Neural cell (in vitro differentiated cells): Measurements from ENCODE around the gene ACOXL. TPM values are rescaled to one million over a fixed set of nuclear protein-coding genes. Genes with fewer than 3 reads are reported as not detected.

Source experiments
- H2AFZ ChIP-seq: fragments of 200-600, 300-800 bp; sonication (generic), shearing (Covaris generic); 2 replicates; pipeline ENCODE4 v1.6.0; 2014; ENCODE audit warnings: low read depth, mild to moderate bottlenecking, antibody characterized with exemption, low read length, moderate library complexity
- H3F3A ChIP-seq: fragments of 200-600 bp; shearing (Covaris generic); 2 replicates; pipeline ENCODE4 v1.6.1; 2016; ENCODE audit warnings: mild to moderate bottlenecking, moderate library complexity, mixed read lengths, antibody characterized with exemption, low read length; ENCODE audit not compliant: insufficient read depth, poor library complexity, severe bottlenecking
- H3K27ac ChIP-seq: fragments of 200-600, 300-800 bp; sonication (generic), shearing (Covaris generic); 2 replicates; pipeline ENCODE4 v1.5.1; 2014; ENCODE audit warnings: mild to moderate bottlenecking, low read length, moderate library complexity
- H3K27me3 ChIP-seq: fragments of 300-800, 200-600 bp; sonication (generic), shearing (Covaris generic); 2 replicates; pipeline ENCODE4 v1.6.0; 2014; ENCODE audit warnings: mild to moderate bottlenecking, low read depth, low read length, moderate library complexity; ENCODE audit not compliant: insufficient read depth
- H3K36me3 ChIP-seq: fragments of 300-800, 200-600 bp; sonication (generic), shearing (Covaris generic); 2 replicates; pipeline ENCODE4 v1.5.1; 2014; ENCODE audit warnings: mild to moderate bottlenecking, antibody characterized with exemption, low read length, moderate library complexity; ENCODE audit not compliant: insufficient read depth
- H3K4me2 ChIP-seq: fragments of 300-800, 200-600 bp; sonication (generic), shearing (Covaris generic); 2 replicates; pipeline ENCODE4 v1.6.0; 2014; ENCODE audit warnings: mild to moderate bottlenecking, low read length
- H3K4me3 ChIP-seq: fragments of 300-800, 200-600 bp; sonication (generic), shearing (Covaris generic); 2 replicates; pipeline ENCODE4 v1.5.1; 2014; ENCODE audit warnings: mild to moderate bottlenecking, low read length, moderate library complexity
- H3K79me2 ChIP-seq: fragments of 200-600 bp; shearing (Covaris generic); replicated peaks from 2 replicates; pipeline ENCODE4 v1.6.0; 2014; ENCODE audit warnings: mild to moderate bottlenecking, low read length, moderate library complexity; ENCODE audit not compliant: insufficient read depth
- H3K9ac ChIP-seq: fragments of 300-800, 200-600 bp; sonication (generic), shearing (Covaris generic); 2 replicates; pipeline ENCODE4 v1.6.1; 2016; ENCODE audit warnings: mild to moderate bottlenecking, low read length, mixed read lengths
- H3K9me2 ChIP-seq: fragments of 200-600 bp; shearing (Covaris generic); 2 replicates; pipeline ENCODE4 v1.6.1; 2016; ENCODE audit warnings: mild to moderate bottlenecking, low read length, mixed read lengths; ENCODE audit not compliant: insufficient read depth
- H3K9me3 ChIP-seq: fragments of 200-600, 300-800 bp; sonication (generic), shearing (Covaris generic); 2 replicates; pipeline ENCODE4 v1.6.1; 2016; ENCODE audit warnings: mild to moderate bottlenecking, mixed run types, low read length, moderate library complexity, mixed read lengths
- H4K20me1 ChIP-seq: fragments of 200-600 bp; shearing (Covaris generic); 2 replicates; pipeline ENCODE4 v1.6.1; 2016; ENCODE audit warnings: mild to moderate bottlenecking, mixed run types; ENCODE audit not compliant: insufficient read depth
- CTCF ChIP-seq: fragments of 450-650 bp; IDR thresholded peaks from 2 replicates; pipeline ENCODE4 v1.5.1; 2014; ENCODE audit warnings: antibody characterized with exemption, mild to moderate bottlenecking, moderate library complexity; ENCODE audit not compliant: poor library complexity, severe bottlenecking
- EP300 ChIP-seq: fragments of 450-650 bp; conservative IDR thresholded peaks from 2 replicates; pipeline ENCODE4 v1.6.1; 2014; ENCODE audit warnings: antibody characterized with exemption, mild to moderate bottlenecking, moderate library complexity; ENCODE audit not compliant: poor library complexity, severe bottlenecking
- EZH2 ChIP-seq: fragments of 200-600, 300-800 bp; shearing (Covaris generic), sonication (generic); IDR thresholded peaks from 2 replicates; pipeline ENCODE4 v1.6.1; 2014; ENCODE audit warnings: antibody characterized with exemption, low read length, borderline replicate concordance, mild to moderate bottlenecking; ENCODE audit not compliant: insufficient read depth, poor library complexity, severe bottlenecking
- MXI1 ChIP-seq: fragments of 450-650 bp; conservative IDR thresholded peaks from 2 replicates; pipeline ENCODE4 v1.6.1; 2014; ENCODE audit warnings: antibody characterized with exemption, mild to moderate bottlenecking; ENCODE audit not compliant: poor library complexity, severe bottlenecking
- POLR2AphosphoS5 ChIP-seq: IDR thresholded peaks from 2 replicates; pipeline ENCODE4 v1.6.1; 2012
- RAD21 ChIP-seq: fragments of 450-650 bp; conservative IDR thresholded peaks from 2 replicates; pipeline ENCODE4 v1.6.1; 2014; ENCODE audit warnings: antibody characterized with exemption, mild to moderate bottlenecking, moderate library complexity
- SMC3 ChIP-seq: fragments of 450-650 bp; conservative IDR thresholded peaks from 2 replicates; pipeline ENCODE4 v1.6.1; 2014; ENCODE audit warnings: antibody characterized with exemption, mild to moderate bottlenecking, moderate library complexity; ENCODE audit not compliant: poor library complexity
- TAF1 ChIP-seq: IDR thresholded peaks from 2 replicates; pipeline ENCODE4 v1.6.1; 2012; ENCODE audit warnings: low read depth
- polyA plus RNA-seq: library from polyadenylated mRNA; depleted of rRNA; stranded (reverse); fragments of >200 nt; gene quantifications from 2 replicates; pipeline ENCODE4 v1.2.3, GENCODE V29; 2014
- TF ChIP-seq, protein P1 (sequence below): IDR thresholded peaks from 2 replicates; pipeline ENCODE4 v1.6.1; 2012; ENCODE audit warnings: borderline replicate concordance

The ACOXL gene
- polyA plus RNA-seq, 1 donor from 2014 or later: not detected

DNA sequence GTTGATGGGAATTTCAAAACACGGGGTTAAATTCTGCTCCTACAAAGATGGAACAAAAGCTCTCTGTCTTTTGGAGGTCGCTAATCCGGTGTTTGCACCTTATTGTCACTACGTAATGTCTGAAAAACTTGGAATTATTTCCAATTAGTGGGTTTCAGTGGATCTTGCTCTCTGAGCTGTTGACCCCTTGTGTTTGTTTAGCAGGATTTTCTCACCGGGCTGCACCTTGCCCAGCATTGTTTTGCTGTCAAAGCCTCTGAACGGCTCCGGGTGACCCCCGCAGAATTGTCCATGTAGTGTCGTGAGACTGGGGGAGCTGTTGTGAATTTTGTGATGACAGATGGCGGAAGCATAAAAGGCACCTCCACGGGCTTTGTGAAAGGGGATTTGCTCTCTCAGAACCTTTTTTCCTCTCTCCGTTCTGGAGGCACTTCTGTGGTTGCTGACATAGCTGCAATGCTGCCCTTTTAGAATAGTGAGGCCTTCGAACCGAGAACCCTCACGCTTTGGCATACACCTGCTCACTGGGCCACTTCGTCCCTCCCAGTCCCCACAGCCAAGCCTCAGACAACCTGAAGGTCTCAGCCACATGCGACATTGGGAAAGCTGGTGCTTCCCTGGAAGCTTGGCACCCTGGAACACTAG lies 129.4 kb downstream of the ACOXL start:
- no peaks in the 10 kb centered on the region for H3K79me2 ChIP-seq
- no peak overlapping the region for H3K4me2 ChIP-seq
- H4K20me1 ChIP-seq: no peaks in the 10 kb centered on the region
- H3K9me2 ChIP-seq: no peaks in the 10 kb centered on the region
- no peaks in the 10 kb centered on the region for H3K9me3 ChIP-seq
- TF ChIP-seq EP300: no peak
- H3F3A ChIP-seq: no peaks in the 10 kb centered on the region
- H3K9ac ChIP-seq: no peak overlapping the region
- no peak overlapping the region for H3K4me3 ChIP-seq
- no peak overlapping the region for H2AFZ ChIP-seq
- H3K27ac ChIP-seq: no peak overlapping the region
- no peaks in the 10 kb centered on the region for H3K36me3 ChIP-seq
- H3K27me3 ChIP-seq: peaks cover 5% of the 10 kb centered on the region

DNA sequence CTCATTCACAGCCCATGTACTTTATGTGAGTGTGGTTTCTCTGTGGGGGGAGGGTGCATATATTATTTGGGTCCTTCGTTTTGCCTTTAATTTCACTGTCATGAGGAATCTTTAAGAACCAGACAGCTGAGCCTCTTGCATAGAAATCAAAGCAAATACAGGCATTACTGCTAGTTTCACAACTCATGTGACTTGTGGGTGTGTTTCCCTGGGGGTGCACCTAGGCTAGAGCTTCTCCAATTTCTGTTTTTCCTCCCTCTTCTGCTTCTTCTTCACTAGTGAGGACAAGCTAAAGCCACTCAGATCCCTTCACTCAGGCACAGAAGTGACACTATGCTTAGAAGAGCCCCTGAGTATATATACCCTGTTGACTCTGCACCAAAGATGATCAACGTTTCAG lies 131.4 kb downstream of the ACOXL start:
- Histone ChIP-seq H3K36me3 (no peaks in the 10 kb centered on the region), H3K9ac (no peak overlapping the region), H3K4me2 (no peak overlapping the region), H3K27me3 (peaks cover 5% of the 10 kb centered on the region), H4K20me1 (no peaks in the 10 kb centered on the region), H3K79me2 (no peaks in the 10 kb centered on the region), H3K27ac (no peak overlapping the region), H3F3A (no peaks in the 10 kb centered on the region), H3K9me3 (no peaks in the 10 kb centered on the region), H2AFZ (no peak overlapping the region), H3K4me3 (no peak overlapping the region), H3K9me2 (no peaks in the 10 kb centered on the region)
- TF ChIP-seq CTCF (no peak), RAD21 (no peak), MXI1 (no peak), SMC3 (no peak), TAF1 (no peak), EZH2 (no peak), POLR2AphosphoS5 (no peak)
- TF ChIP-seq, protein P1, sequence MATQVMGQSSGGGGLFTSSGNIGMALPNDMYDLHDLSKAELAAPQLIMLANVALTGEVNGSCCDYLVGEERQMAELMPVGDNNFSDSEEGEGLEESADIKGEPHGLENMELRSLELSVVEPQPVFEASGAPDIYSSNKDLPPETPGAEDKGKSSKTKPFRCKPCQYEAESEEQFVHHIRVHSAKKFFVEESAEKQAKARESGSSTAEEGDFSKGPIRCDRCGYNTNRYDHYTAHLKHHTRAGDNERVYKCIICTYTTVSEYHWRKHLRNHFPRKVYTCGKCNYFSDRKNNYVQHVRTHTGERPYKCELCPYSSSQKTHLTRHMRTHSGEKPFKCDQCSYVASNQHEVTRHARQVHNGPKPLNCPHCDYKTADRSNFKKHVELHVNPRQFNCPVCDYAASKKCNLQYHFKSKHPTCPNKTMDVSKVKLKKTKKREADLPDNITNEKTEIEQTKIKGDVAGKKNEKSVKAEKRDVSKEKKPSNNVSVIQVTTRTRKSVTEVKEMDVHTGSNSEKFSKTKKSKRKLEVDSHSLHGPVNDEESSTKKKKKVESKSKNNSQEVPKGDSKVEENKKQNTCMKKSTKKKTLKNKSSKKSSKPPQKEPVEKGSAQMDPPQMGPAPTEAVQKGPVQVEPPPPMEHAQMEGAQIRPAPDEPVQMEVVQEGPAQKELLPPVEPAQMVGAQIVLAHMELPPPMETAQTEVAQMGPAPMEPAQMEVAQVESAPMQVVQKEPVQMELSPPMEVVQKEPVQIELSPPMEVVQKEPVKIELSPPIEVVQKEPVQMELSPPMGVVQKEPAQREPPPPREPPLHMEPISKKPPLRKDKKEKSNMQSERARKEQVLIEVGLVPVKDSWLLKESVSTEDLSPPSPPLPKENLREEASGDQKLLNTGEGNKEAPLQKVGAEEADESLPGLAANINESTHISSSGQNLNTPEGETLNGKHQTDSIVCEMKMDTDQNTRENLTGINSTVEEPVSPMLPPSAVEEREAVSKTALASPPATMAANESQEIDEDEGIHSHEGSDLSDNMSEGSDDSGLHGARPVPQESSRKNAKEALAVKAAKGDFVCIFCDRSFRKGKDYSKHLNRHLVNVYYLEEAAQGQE: no peak

DNA sequence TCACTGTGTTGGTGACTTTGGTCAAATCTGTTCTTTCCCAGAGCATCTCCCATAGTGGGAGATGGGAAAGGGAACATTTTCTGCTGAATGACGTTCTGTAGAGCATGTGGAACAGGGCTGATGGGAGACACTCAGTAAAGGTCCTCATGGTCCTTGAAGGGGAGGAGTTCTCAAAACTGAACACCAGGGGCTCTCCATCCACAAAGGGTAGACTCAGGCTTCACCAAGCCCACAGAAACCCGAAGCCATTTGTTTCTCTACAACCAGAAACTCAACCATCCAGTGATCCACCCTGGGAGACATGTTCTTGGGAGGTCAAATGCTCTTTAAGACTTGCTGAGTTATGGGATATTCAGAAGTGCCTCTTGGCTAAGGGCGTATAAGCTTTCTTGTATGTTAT lies 131.8 kb downstream of the ACOXL start:
- H3K4me2 ChIP-seq: no peak overlapping the region
- H3F3A ChIP-seq: no peaks in the 10 kb centered on the region
- TF ChIP-seq RAD21 (no peak), EZH2 (no peak)
- no peaks in the 10 kb centered on the region for H3K9me2 ChIP-seq
- no peaks in the 10 kb centered on the region for H3K36me3 ChIP-seq
- H3K79me2 ChIP-seq: no peaks in the 10 kb centered on the region
- no peak overlapping the region for H2AFZ ChIP-seq
- peaks cover 5% of the 10 kb centered on the region for H3K27me3 ChIP-seq
- no peak overlapping the region for H3K4me3 ChIP-seq
- H4K20me1 ChIP-seq: no peaks in the 10 kb centered on the region
- no peak overlapping the region for H3K27ac ChIP-seq
- no peaks in the 10 kb centered on the region for H3K9me3 ChIP-seq
- H3K9ac ChIP-seq: no peak overlapping the region
